ENCODE data around the gene OR9A4. TPM values are rescaled to one million over a fixed set of nuclear protein-coding genes. Genes with fewer than 3 reads are reported as not detected.

OR9A4 gene
- total RNA-seq, 1 experiment from 2014 or later = not detected

GRCh38 chr7:141956084-141956483 lies 39.9 kb downstream of the OR9A4 start:
- H3K4me2 ChIP-seq (ENCODE audit: low read length) = no peak overlapping the region
- CTCF ChIA-PET = no interaction called here
- no peak for ATAC-seq
- no peak overlapping the region for H3K9ac ChIP-seq (ENCODE audit: low read length)
- H3K27me3 ChIP-seq (ENCODE audit: insufficient read depth, low read length) = no peaks in the 10 kb centered on the region
- TF ChIP-seq CBX3 (IDR thresholded peaks at IDR 0.05; ENCODE audit: low read depth) (no peak), JUND (IDR thresholded peaks at IDR 0.05) (no peak)
- no peak overlapping the region for H2AFZ ChIP-seq (ENCODE audit: low read depth, low read length, poor library complexity, severe bottlenecking)
- H3K27ac ChIP-seq (ENCODE audit: low read depth, low read length) = no peak overlapping the region
- RAD21 ChIA-PET (ENCODE audit: low non-redundant PET in 1 of 2, low total read pairs in 2 of 2, uncharacterized antibody in 2 of 2, unreplicated experiment in 2 of 2) = no interaction called here
- no peaks in the 10 kb centered on the region for H4K20me1 ChIP-seq (ENCODE audit: insufficient read depth)
- intact Hi-C loops (cut with micrococcal nuclease) = no loop called here
- BruUV-seq (replicated peaks) = no TSS peak
- H3K9me3 ChIP-seq (ENCODE audit: control insufficient read depth in 1 of 2, insufficient read depth in 1 of 2, low read depth in 1 of 2, low read length in 2 of 2) = no peaks in the 10 kb centered on the region
- H3K36me3 ChIP-seq (ENCODE audit: control insufficient read depth in 1 of 2, insufficient read depth in 2 of 2, low read length in 2 of 2) = no peaks in the 10 kb centered on the region
- H3K4me1 ChIP-seq (ENCODE audit: control insufficient read depth in 1 of 2, insufficient read depth in 2 of 2, low read length in 2 of 2) = no peaks in the 10 kb centered on the region
- no peak for DNase-seq (ENCODE audit: low read depth, low spot score)
- no peaks in the 10 kb centered on the region for H3K79me2 ChIP-seq (ENCODE audit: insufficient read depth, low read length)
- POLR2A ChIA-PET = no interaction called here
- H3K4me3 ChIP-seq (replicated peaks in 1 of 2; ENCODE audit: low read depth in 1 of 2, low read length in 2 of 2) = no peak overlapping the region
- no peaks in the 10 kb centered on the region for H3K9me2 ChIP-seq (ENCODE audit: insufficient read depth)

- Histone ChIP-seq H3K27me3 (ENCODE audit: insufficient read depth, low read length) (no peaks in the 10 kb centered on the region), H3K9me2 (ENCODE audit: insufficient read depth) (no peaks in the 10 kb centered on the region), H3K4me1 (ENCODE audit: control insufficient read depth in 1 of 2, insufficient read depth in 2 of 2, low read length in 2 of 2) (no peaks in the 10 kb centered on the region), H3K4me2 (ENCODE audit: low read length) (no peak overlapping the region), H3K9ac (ENCODE audit: low read length) (no peak overlapping the region), H2AFZ (ENCODE audit: low read depth, low read length, poor library complexity, severe bottlenecking) (no peak overlapping the region), H3K27ac (ENCODE audit: low read depth, low read length) (no peak overlapping the region), H4K20me1 (ENCODE audit: insufficient read depth) (no peaks in the 10 kb centered on the region), H3K9me3 (ENCODE audit: control insufficient read depth in 1 of 2, insufficient read depth in 1 of 2, low read depth in 1 of 2, low read length in 2 of 2) (no peaks in the 10 kb centered on the region), H3K36me3 (ENCODE audit: control insufficient read depth in 1 of 2, insufficient read depth in 2 of 2, low read length in 2 of 2) (no peaks in the 10 kb centered on the region), H3K4me3 (replicated peaks in 1 of 2; ENCODE audit: low read depth in 1 of 2, low read length in 2 of 2) (no peak overlapping the region), H3K79me2 (ENCODE audit: insufficient read depth, low read length) (no peaks in the 10 kb centered on the region)
- no TSS peak for BruUV-seq (replicated peaks)
- intact Hi-C loops (cut with micrococcal nuclease) = no loop called here
- ChIA-PET POLR2A (no interaction called here), CTCF (no interaction called here), RAD21 (ENCODE audit: low non-redundant PET in 1 of 2, low total read pairs in 2 of 2, uncharacterized antibody in 2 of 2, unreplicated experiment in 2 of 2) (no interaction called here)
- DNase-seq (ENCODE audit: low read depth, low spot score) = no peak
- no peak for TF ChIP-seq ZFX (IDR thresholded peaks at IDR 0.05)
- no peak for ATAC-seq
Observed at GRCh38 chr7:141960687-141961422, 44.7 kb downstream of the OR9A4 start.

Other genes with a start within 250 kb of the OR9A4 start
- gene DENND11, start 214.2 kb upstream of the OR9A4 start, total RNA-seq (2021; ENCODE audit: unreplicated experiment) = 23.4 TPM
- not detected for gene WEE2, start 208.0 kb upstream of the OR9A4 start, total RNA-seq (2021; ENCODE audit: unreplicated experiment)
- 171 TPM for gene SSBP1, start 178.0 kb upstream of the OR9A4 start, total RNA-seq (2021; ENCODE audit: unreplicated experiment)
- 1.4 TPM for gene TAS2R3, start 152.3 kb upstream of the OR9A4 start, total RNA-seq (2021; ENCODE audit: unreplicated experiment)
- 1.2 TPM for gene TAS2R4, start 139.7 kb upstream of the OR9A4 start, total RNA-seq (2021; ENCODE audit: unreplicated experiment)
- 1.7 TPM for gene TAS2R5, start 126.2 kb upstream of the OR9A4 start, total RNA-seq (2021; ENCODE audit: unreplicated experiment)
- not detected for gene PRSS37, start 74.9 kb upstream of the OR9A4 start, total RNA-seq (2021; ENCODE audit: unreplicated experiment)
- 0.32 TPM for gene CLEC5A, start 30.6 kb downstream of the OR9A4 start, total RNA-seq (2021; ENCODE audit: unreplicated experiment)
- gene TAS2R38, start 57.4 kb downstream of the OR9A4 start, total RNA-seq (2021; ENCODE audit: unreplicated experiment) = not detected
- gene MGAM, start 79.5 kb downstream of the OR9A4 start, total RNA-seq (2021; ENCODE audit: unreplicated experiment) = 0.42 TPM
- 0.05 TPM for gene MGAM2, start 195.3 kb downstream of the OR9A4 start, total RNA-seq (2021; ENCODE audit: unreplicated experiment)